H9 (cell line): Measurements from ENCODE around the gene MED13L. TPM values are rescaled to one million over a fixed set of nuclear protein-coding genes. Genes with fewer than 3 reads are reported as not detected.

Source experiments
- DNase-seq: peaks from one replicate; pipeline ENCODE4 v3.0.0-alpha.2; 2017
- H2AFZ ChIP-seq: one replicate; pipeline ENCODE4 v1.6.1; 2013; ENCODE audit warnings: mild to moderate bottlenecking, low read length, control low read depth, moderate library complexity
- H2AK5ac ChIP-seq: 2 replicates; pipeline ENCODE4 v1.6.1; 2013; ENCODE audit warnings: low read length, control low read depth, mixed read lengths; ENCODE audit not compliant: insufficient read length
- H2BK120ac ChIP-seq: one replicate; pipeline ENCODE4 v1.6.1; 2013; ENCODE audit warnings: low read depth, mild to moderate bottlenecking, low read length, control low read depth, inconsistent platforms; ENCODE audit not compliant: poor library complexity, severe bottlenecking
- H2BK12ac ChIP-seq: 2 replicates; pipeline ENCODE4 v1.6.1; 2013; ENCODE audit warnings: low read length, control low read depth, mixed read lengths, low read depth; ENCODE audit not compliant: insufficient read length
- H2BK15ac ChIP-seq: 2 replicates; pipeline ENCODE4 v1.6.1; 2013; ENCODE audit warnings: low read depth, low read length, control low read depth
- H2BK20ac ChIP-seq: one replicate; pipeline ENCODE4 v1.6.1; 2013; ENCODE audit warnings: low read depth, mild to moderate bottlenecking, low read length, control low read depth, inconsistent platforms; ENCODE audit not compliant: poor library complexity, severe bottlenecking
- H2BK5ac ChIP-seq: 2 replicates; pipeline ENCODE4 v1.6.1; 2013; ENCODE audit warnings: low read length, control low read depth, mixed read lengths; ENCODE audit not compliant: insufficient read length
- H3K14ac ChIP-seq: 2 replicates; pipeline ENCODE4 v1.6.1; 2013; ENCODE audit warnings: low read length, control low read depth; ENCODE audit not compliant: insufficient read depth
- H3K18ac ChIP-seq: 2 replicates; pipeline ENCODE4 v1.6.1; 2013; ENCODE audit warnings: low read depth, mild to moderate bottlenecking, mixed read lengths, low read length, control low read depth; ENCODE audit not compliant: insufficient read length
- H3K23ac ChIP-seq: 2 replicates; pipeline ENCODE4 v1.6.1; 2013; ENCODE audit warnings: low read length, control low read depth, mixed read lengths, low read depth; ENCODE audit not compliant: insufficient read length
- H3K23me2 ChIP-seq: 2 replicates; pipeline ENCODE4 v1.6.1; 2013; ENCODE audit warnings: low read depth, mild to moderate bottlenecking, mixed read lengths, low read length, control low read depth; ENCODE audit not compliant: insufficient read length, poor library complexity, severe bottlenecking
- H3K27ac ChIP-seq: 2 replicates; pipeline ENCODE4 v1.5.1; 2013; ENCODE audit warnings: low read length, control low read depth, mixed read lengths, low read depth; ENCODE audit not compliant: insufficient read length
- H3K27me3 ChIP-seq: 2 replicates; pipeline ENCODE4 v1.6.1; 2013; ENCODE audit warnings: low read length, control low read depth, inconsistent platforms; ENCODE audit not compliant: insufficient read depth
- H3K4ac ChIP-seq: 2 replicates; pipeline ENCODE4 v1.6.1; 2013; ENCODE audit warnings: low read depth, mild to moderate bottlenecking, control low read depth, inconsistent platforms, low read length, moderate library complexity
- H3K4me1 ChIP-seq: 2 replicates; pipeline ENCODE4 v1.6.1; 2013; ENCODE audit warnings: low read length, control low read depth, inconsistent platforms; ENCODE audit not compliant: insufficient read depth
- H3K4me2 ChIP-seq: 2 replicates; pipeline ENCODE4 v1.6.1; 2013; ENCODE audit warnings: low read length, control low read depth, mixed read lengths; ENCODE audit not compliant: insufficient read length, insufficient read depth
- H3K56ac ChIP-seq: 2 replicates; pipeline ENCODE4 v1.6.1; 2013; ENCODE audit warnings: low read depth, mild to moderate bottlenecking, mixed read lengths, low read length, control low read depth; ENCODE audit not compliant: insufficient read length
- H3K79me1 ChIP-seq: 2 replicates; pipeline ENCODE4 v1.6.1; 2013; ENCODE audit warnings: low read depth, mild to moderate bottlenecking, moderate library complexity, low read length, control low read depth, inconsistent platforms; ENCODE audit not compliant: insufficient read depth, poor library complexity, severe bottlenecking
- H3K79me2 ChIP-seq: 2 replicates; pipeline ENCODE4 v1.6.1; 2013; ENCODE audit warnings: low read length, control low read depth, inconsistent platforms; ENCODE audit not compliant: insufficient read depth
- H3K9ac ChIP-seq: 2 replicates; pipeline ENCODE4 v1.6.1; 2013; ENCODE audit warnings: low read length, control low read depth, mixed read lengths; ENCODE audit not compliant: insufficient read length; ENCODE audit errors: extremely low read depth
- H3K9me3 ChIP-seq: one replicate; pipeline ENCODE4 v1.6.1; 2013; ENCODE audit warnings: low read depth, low read length, inconsistent platforms; ENCODE audit not compliant: control insufficient read depth
- H3T11ph ChIP-seq: one replicate; pipeline ENCODE4 v1.6.1; 2013; ENCODE audit warnings: mild to moderate bottlenecking, low read length, control low read depth, inconsistent platforms
- H4K20me1 ChIP-seq: one replicate; pipeline ENCODE4 v1.6.1; 2013; ENCODE audit not compliant: control insufficient read depth, insufficient read length, insufficient read depth
- H4K5ac ChIP-seq: 2 replicates; pipeline ENCODE4 v1.6.1; 2013; ENCODE audit warnings: low read depth, mild to moderate bottlenecking, mixed read lengths, low read length, control low read depth; ENCODE audit not compliant: insufficient read length
- H4K8ac ChIP-seq: replicated peaks from 2 replicates; pipeline ENCODE4 v1.6.1; 2013; ENCODE audit warnings: low read length, control low read depth, mixed read lengths, low read depth; ENCODE audit not compliant: insufficient read length
- H4K91ac ChIP-seq: 2 replicates; pipeline ENCODE4 v1.6.1; 2013; ENCODE audit warnings: low read depth, mild to moderate bottlenecking, moderate library complexity, mixed read lengths, low read length, control low read depth; ENCODE audit not compliant: insufficient read length
- H3K27ac Mint-ChIP-seq, 3 experiments: 2 replicates in 2 of 3; 3 replicates in 1 of 3; pipeline ENCODE4 v1.8.0; 2020 to 2021; ENCODE audit warnings: mixed read lengths in 3 of 3, mild to moderate bottlenecking in 1 of 3, moderate library complexity in 1 of 3
- H3K27me3 Mint-ChIP-seq: 2 replicates; pipeline ENCODE4 v1.8.0; 2021; ENCODE audit warnings: low read depth, mild to moderate bottlenecking, moderate library complexity, mixed read lengths
- H3K36me3 Mint-ChIP-seq, 3 experiments: 2 replicates in 2 of 3; 3 replicates in 1 of 3; pipeline ENCODE4 v1.8.0; 2020 to 2021; ENCODE audit warnings: low read depth in 3 of 3, mixed read lengths in 3 of 3; ENCODE audit not compliant: insufficient read depth in 1 of 3
- H3K4me1 Mint-ChIP-seq, 2 experiments: 2 replicates each; pipeline ENCODE4 v1.8.0; 2020; ENCODE audit warnings: mixed read lengths in 2 of 2
- H3K4me3 Mint-ChIP-seq, 2 experiments: 2 replicates in 1 of 2; 3 replicates in 1 of 2; pipeline ENCODE4 v1.8.0; 2020 to 2021; ENCODE audit warnings: mild to moderate bottlenecking in 2 of 2, mixed read lengths in 2 of 2, moderate library complexity in 1 of 2
- H3K9me3 Mint-ChIP-seq, 2 experiments: 2 replicates in 1 of 2; 3 replicates in 1 of 2; pipeline ENCODE4 v1.8.0; 2020; ENCODE audit warnings: mild to moderate bottlenecking in 2 of 2, mixed read lengths in 2 of 2, moderate library complexity in 1 of 2
- CTCF ChIP-seq: fragments of 200-600 bp; sonication (generic); conservative IDR thresholded peaks from 3 replicates; pipeline ENCODE4 v1.8.0; 2021; ENCODE audit warnings: antibody characterized with exemption, mild to moderate bottlenecking
- WGBS: extraction: QIAGEN DNeasy Blood & Tissue Kit; methylation state at CpG from one replicate; pipeline ENCODE4 v1.1.7; 2013; ENCODE audit warnings: missing lambda C conversion rate, low lambda C conversion rate, mixed read lengths; ENCODE audit not compliant: insufficient read length; ENCODE audit errors: extremely low coverage; 5-methylcytosine and 5-hydroxymethylcytosine counted together
- total RNA-seq: library from RNA; stranded (reverse); gene quantifications from 2 replicates; pipeline ENCODE4 v1.2.1, GENCODE V29; 2021

Gene MED13L
- total RNA-seq, 1 experiment from 2014 or later: 52.4 TPM

- Mint-ChIP-seq H3K27ac (no peak overlapping the region), H3K36me3 (no peaks in the 10 kb centered on the region), H3K4me1 (peaks cover 15 to 26% of the 10 kb centered on the region in 2 experiments), H3K27me3 (no peaks in the 10 kb centered on the region), H3K4me3 (no peak overlapping the region), H3K9me3 (no peaks in the 10 kb centered on the region)
- H3K23me2 ChIP-seq: no peaks in the 10 kb centered on the region
- no peak overlapping the region for H2BK15ac ChIP-seq
- no peak overlapping the region for H2BK20ac ChIP-seq
- peaks cover 6% of the 10 kb centered on the region for H3K79me1 ChIP-seq
- peaks cover 4% of the 10 kb centered on the region; the same call in 1 of the 2 replicates for H3K79me2 ChIP-seq
- no peak overlapping the region for H3K18ac ChIP-seq
- H3K23ac ChIP-seq: no peak overlapping the region
- no peak overlapping the region for H2BK12ac ChIP-seq
- no peaks in the 10 kb centered on the region for H4K20me1 ChIP-seq
- no peak overlapping the region for H3K9ac ChIP-seq
- no peak overlapping the region for H3K4ac ChIP-seq
- H3K4me2 ChIP-seq: no peak overlapping the region
- H4K8ac ChIP-seq: no peak overlapping the region
- no peak overlapping the region for H3K14ac ChIP-seq
- no peak overlapping the region for H2BK5ac ChIP-seq
- DNase-seq: no peak
- no peak overlapping the region for H3K56ac ChIP-seq
- H3T11ph ChIP-seq: no peak overlapping the region
- no peak overlapping the region for H2AK5ac ChIP-seq
- no peak overlapping the region for H4K91ac ChIP-seq
- H3K27ac ChIP-seq: no peak overlapping the region
- no peak overlapping the region for H4K5ac ChIP-seq
- H2BK120ac ChIP-seq: no peak overlapping the region
- TF ChIP-seq CTCF: no peak
- H3K4me1 ChIP-seq: no peaks in the 10 kb centered on the region; the same call in 1 of the 2 replicates
- no CpG with 5 or more reads among the region's 1 CpG for WGBS
- H2AFZ ChIP-seq: no peak overlapping the region
- H3K27me3 ChIP-seq: no peaks in the 10 kb centered on the region
- no peaks in the 10 kb centered on the region for H3K9me3 ChIP-seq
Observed at GRCh38 chr12:116199160-116199706, 78.3 kb downstream of the MED13L start.
